CD4-positive, alpha-beta T cell treated with Interleukin-4 for 4 hours (primary cell): Measurements from ENCODE around the gene TOP1.

Experiments used
- DNase-seq: peaks from one replicate; pipeline ENCODE4 v3.0.0-alpha.2; 2020

TOP1 gene

DNA sequence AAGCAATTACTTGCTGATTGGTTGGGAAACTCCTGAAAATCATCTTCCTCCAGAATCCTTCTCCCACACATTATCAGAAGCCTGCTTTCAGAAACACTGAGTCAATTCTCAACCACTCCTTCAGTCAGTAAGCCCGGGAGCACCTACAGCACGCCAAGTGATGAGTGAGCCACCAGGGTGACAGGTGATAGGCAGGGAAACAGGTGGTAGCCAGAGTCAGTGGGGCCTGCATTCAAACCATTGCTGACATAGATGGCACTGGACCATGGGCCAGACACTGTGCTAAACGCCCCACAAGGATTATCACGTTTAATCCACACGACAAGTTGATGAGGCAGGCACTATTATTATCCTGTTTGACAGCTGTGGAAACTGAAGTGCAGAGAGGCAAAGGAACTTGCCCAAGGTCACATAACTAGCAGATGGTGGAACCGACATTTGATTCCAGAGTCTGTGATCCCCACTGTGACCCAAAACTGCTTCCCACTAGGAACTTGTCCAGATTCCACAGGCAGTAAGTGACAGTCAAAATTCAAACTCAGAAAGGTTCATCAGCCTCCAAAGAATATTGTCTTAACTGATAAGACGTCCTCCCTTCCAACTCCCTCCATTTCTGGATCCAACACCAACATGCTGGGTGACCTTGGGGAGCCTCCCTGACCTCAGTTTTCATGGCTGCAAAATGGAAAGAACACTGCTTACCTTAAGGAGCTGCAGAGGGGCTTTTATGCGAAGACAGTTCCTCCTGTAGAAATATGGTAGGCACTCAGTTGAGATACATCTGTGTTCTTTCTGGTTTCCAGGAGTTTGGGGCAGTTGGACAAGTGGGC, 23.9 kb upstream of the TOP1 start:
- DNase-seq = no peak

DNA sequence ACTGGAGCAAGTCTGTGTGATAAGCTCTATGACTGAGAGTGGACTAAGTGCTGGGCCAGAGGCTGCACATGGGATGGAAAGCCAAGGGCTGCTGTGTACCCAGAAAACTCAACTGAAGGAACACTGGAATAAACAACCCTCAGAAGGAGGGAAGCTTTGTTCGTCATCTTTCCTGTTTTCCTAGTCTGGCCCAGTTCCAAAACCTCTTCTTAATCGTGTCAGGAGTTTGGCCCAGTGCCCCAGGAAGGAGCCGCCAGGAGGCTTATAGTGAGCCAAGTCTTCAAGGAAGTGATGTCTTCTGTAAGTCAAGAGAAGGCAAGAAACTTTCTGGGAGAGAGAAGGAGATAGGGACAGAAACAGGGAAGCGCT, 23.3 kb upstream of the TOP1 start:
- no peak for DNase-seq

DNA sequence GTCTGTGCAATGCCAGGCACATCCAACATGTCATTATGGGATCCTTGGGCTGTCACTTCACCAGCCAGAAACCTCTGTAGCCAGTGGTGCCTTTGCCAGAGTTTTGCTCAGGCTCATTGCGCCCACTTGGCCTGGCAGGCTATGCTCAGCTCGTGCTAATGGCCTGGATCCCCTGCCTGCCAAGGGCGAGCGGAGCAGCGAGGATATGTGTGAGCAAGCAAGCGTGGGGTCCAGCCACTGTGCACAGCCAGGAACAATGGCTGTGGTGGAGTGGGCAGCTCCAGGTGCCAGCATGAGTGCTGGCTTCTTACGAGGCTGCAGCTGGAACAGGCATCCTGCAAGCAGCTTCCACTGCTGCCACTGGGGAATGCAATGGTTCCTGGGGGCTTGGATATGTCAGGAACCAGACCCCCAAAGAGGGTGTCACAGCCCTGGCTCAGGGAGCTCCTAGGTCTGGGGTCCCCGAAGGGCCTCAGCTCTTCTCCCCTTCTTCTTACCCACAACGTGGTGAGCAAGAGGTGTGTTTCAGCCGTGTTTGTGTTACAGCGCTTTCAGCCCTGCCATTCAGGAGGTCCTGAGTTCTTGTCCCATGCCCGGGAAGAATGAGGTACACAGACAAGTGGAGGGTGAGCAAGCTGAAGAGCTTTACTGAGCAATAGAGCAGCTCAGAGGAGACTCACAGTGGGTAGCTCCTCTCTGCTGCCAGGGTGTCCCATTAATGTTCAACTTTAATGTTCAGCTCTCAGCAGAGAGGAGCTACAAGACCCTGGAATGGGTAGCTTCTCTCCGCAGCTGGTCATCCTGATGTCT, 22.3 kb upstream of the TOP1 start:
- no peak for DNase-seq

GRCh38 chr20:41006936-41007474, 21.6 kb upstream of the TOP1 start:
- no peak for DNase-seq

DNA sequence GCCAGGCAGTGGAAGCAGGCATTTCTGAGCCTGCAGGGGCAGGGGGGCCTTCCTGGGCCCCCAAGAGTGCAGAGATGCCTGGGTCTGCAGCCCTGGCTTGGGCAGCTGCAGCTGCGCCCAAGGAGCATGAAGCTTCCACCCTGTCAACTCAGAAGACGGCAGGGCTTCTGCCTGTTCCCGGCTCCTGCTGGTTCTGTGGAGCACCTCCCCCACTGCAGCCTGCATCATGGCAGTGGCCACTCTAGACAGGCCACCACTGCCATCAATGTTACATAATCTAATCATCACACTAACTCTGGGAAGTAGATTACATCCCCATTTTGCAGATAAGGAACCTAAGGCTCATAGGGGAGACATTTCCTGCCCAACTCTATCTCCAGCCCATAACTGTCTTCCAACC, 21.1 kb upstream of the TOP1 start:
- no peak for DNase-seq

DNA sequence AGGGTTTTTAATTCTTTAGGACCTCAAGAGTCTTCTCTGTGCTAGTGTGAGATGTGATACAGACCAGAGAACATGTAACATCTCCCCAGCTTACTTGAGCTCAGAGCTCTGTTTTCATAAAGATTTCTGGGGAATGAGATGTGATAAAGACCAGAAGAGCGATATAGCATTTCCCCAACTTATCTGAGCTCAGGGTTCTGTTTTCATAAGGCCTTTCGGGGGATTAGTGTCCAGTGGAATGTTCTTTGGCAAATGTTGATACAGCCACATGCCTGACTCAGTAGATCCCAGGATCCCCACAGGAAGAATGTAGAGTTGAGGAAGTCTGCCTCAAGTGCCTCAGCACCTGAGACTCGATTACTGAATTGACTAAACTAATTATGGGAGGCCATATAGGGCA, 18.7 kb upstream of the TOP1 start:
- DNase-seq = no peak

- DNase-seq = no peak
These were observed 17.0 kb upstream of the TOP1 start for GRCh38 chr20:41011551-41012067.

GRCh38 chr20:41014561-41015088, 14.0 kb upstream of the TOP1 start:
- DNase-seq = no peak

- DNase-seq = no peak
These were observed 11.1 kb upstream of the TOP1 start for GRCh38 chr20:41017448-41018042.

DNA sequence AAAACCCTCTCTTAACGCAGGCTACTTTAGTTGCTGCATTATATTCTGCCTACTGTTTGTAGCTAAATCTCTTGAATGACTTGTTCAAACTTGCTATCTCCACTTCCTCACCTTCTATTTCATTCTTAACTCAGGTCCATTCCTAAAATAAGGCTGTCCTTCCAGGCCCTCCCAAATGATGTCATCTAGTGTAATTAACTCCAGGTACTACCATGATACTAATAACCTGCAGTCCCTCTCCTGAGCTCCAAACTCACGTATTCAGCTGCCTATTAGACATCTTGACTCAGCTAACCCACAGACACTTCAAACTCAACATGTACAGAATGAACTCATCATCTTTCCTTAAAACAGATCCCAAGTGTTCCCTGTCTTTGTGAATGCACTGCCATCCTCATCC, 10.5 kb upstream of the TOP1 start:
- DNase-seq = no peak

GRCh38 chr20:41023549-41023948, 5.1 kb upstream of the TOP1 start:
- DNase-seq = no peak

DNA sequence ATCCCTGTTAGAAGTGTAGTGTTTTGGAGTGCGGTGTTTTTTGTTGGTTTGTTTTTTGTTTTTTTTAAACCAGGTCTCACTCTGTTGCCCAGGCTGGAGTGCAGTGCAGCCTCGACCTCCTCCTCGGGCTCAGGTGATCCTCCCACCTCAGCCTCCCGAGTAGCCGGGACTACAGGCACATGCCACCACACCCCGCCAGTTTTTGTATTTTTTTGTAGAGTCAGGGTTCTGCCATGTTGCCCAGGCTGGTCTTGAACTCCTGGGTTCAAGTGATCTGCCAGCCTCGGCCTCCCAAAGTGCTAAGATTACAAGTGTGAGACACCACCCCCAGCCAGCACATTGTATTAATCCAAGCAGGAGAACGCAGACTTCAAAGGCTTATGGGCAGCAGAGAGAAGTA, 1.3 kb upstream of the TOP1 start:
- DNase-seq = no peak

DNA sequence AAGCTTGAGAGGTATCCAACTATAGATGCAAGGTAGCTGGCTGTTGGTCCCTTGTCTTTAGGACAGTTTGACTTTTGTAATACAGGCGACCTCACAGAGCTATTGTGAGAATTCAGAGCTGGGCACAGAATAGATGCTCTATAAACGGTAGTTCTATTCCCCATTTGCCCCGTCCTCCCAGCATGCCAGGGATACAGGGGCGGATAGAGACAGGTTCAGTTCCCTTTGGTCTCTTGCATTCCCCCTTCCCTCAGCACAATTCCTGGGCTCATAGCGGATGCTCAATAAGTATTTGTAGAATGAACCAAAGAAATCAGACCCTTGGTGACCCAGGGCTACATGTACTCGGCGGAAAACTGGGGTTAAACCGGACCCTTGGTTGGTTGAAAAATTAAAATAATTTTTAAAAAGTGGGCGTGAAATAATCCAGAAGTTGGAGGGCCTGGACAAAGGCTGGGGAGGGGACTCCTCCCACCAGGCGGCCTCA, 707 bp upstream of the TOP1 start:
- no peak for DNase-seq

DNA sequence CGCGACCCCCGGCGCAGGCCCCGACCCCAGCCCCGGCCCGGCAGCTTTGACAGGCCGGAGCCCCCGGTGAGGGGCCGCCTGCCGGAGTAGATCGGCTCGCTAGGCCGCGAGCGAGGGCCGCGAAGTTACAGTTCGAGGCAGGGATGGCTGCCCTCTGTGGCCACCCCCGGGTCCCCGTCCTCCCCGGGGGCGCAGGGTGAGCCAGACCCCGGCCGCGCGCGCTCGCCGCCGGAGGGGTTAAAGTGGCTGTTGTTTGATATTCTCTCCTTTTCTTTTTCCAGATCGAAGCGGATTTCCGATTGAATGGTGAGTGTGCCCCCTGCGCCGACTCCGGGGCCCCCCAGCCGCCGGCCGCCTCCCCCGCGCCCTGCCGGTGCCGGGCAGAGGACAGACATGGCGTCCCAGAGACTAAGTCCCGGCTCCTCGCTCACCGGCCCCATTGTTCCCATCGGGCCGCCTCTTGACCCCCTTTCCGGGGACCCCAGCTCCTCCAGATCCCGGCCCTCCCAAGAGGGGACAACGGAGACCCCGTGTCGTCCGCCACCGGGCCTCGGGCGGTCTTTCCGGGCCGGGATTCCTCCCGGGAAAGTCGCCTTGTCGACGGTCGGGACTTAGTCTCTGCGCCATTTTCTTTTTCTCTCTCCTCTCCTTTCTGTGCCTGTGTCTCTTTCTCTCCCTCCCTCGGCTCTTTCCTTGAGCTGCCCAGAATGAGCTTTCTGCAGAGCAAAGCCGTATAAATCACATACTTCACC, 704 bp downstream of the TOP1 start:
- DNase-seq = no peak

DNA sequence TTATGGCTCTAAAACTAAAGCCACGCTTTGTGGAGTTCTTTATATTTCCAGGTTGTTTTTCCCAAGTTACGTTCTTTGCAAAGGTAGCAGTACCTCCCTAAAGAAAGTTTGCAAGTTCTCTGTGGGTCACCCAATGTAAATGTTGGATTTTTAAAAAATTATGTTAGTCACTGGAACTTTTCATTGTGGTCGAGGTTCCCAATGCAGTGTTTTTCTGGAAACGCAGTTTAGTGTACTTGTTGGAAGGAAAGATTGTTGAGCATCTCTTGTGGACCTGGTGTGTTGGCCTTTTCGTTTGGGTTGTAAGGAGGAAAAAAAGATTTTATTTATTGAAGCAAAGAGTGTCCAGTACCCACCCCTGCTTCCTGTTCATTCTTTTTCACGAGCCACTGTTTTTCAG, 1.4 kb downstream of the TOP1 start:
- DNase-seq = no peak

GRCh38 chr20:41030531-41031242, 2.1 kb downstream of the TOP1 start:
- no peak for DNase-seq

GRCh38 chr20:41031243-41031619, 2.6 kb downstream of the TOP1 start:
- DNase-seq = no peak

DNA sequence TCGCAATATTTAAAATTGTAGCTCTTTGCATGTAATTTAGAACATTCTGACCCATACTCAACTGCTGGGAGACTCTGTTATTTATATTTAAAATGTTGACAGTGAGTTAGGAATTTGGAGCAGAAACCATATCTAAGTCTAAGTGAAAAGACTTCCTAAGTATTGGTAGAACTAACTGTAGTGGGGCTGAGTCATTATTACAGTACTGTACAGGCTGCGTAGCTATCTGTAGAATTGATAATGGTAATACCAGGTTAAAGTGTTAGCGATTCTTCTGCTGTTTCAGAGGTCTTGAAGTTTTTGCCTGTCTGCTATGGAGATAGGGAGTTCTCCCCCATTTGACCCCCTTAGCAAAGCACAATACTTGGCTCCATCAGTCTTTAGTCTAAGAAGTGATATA, 3.6 kb downstream of the TOP1 start:
- no peak for DNase-seq

GRCh38 chr20:41034239-41034638, 5.6 kb downstream of the TOP1 start:
- no peak for DNase-seq

GRCh38 chr20:41035207-41035606, 6.6 kb downstream of the TOP1 start:
- no peak for DNase-seq

DNA sequence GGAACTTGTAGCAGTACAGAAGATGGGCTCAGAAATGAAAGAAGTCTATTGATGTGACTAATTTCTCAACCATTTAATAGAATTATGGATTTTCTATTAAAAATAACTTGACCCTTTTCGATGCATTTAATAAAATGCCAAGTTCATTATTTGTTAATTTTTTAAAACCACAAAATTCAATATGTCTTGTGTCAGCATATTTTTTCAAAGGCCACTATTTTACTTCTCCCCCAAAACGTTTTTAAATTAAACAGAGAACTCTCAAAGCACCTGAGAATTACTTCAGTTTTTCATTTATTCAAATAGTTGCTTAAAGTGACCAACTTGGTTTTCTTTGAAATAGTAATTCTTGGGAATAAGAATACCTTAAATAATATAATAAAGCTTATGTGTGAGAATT, 8.6 kb downstream of the TOP1 start:
- no peak for DNase-seq
